HG02840 (cell line): ENCODE results near the gene TRAPPC12.

ENCODE experiments used
- ATAC-seq: cut with Tn5 transposase; IDR thresholded peaks from one replicate; pipeline ENCODE4 v1.9.1; 2021; ENCODE audit warnings: mild to moderate bottlenecking, moderate library complexity, moderate number of reproducible peaks; ENCODE audit not compliant: unreplicated experiment, low FRiP score

Gene TRAPPC12

GRCh38 chr2:3526871-3527270 lies 147.4 kb downstream of the TRAPPC12 start:
- no peak for ATAC-seq

- ATAC-seq, result no peak
Observed at GRCh38 chr2:3527886-3528785, 148.6 kb downstream of the TRAPPC12 start.
